GM19372 (cell line): ENCODE data around the gene EEF1A2.

Experiments used
- ATAC-seq: cut with Tn5 transposase; IDR thresholded peaks from one replicate; pipeline ENCODE4 v1.9.1; 2021; ENCODE audit warnings: mild to moderate bottlenecking, low read depth, moderate library complexity; ENCODE audit not compliant: unreplicated experiment

The EEF1A2 gene

GRCh38 chr20:63501818-63502670 is 3.2 kb upstream of the EEF1A2 start:
- ATAC-seq, result no peak

- no peak for ATAC-seq
These were observed 2.3 kb upstream of the EEF1A2 start for GRCh38 chr20:63500902-63501817.

- ATAC-seq, result no peak
These were observed 1.4 kb upstream of the EEF1A2 start for GRCh38 chr20:63500151-63500901.

- ATAC-seq, result no peak
These were observed 571 bp upstream of the EEF1A2 start for GRCh38 chr20:63499338-63499969.

- no peak for ATAC-seq
These were observed 642 bp downstream of the EEF1A2 start for GRCh38 chr20:63497946-63498935.

GRCh38 chr20:63497138-63497945 is 1.5 kb downstream of the EEF1A2 start:
- ATAC-seq, result no peak

GRCh38 chr20:63496596-63497120 is 2.2 kb downstream of the EEF1A2 start:
- ATAC-seq, result no peak

GRCh38 chr20:63495741-63496595 is 2.9 kb downstream of the EEF1A2 start:
- ATAC-seq, result no peak

- no peak for ATAC-seq
These were observed 3.6 kb downstream of the EEF1A2 start for GRCh38 chr20:63495167-63495720.

- ATAC-seq, result no peak
These were observed 4.3 kb downstream of the EEF1A2 start for GRCh38 chr20:63494420-63495166.

- ATAC-seq, result no peak
These were observed 4.8 kb downstream of the EEF1A2 start for GRCh38 chr20:63494084-63494419.

- no peak for ATAC-seq
These were observed 5.3 kb downstream of the EEF1A2 start for GRCh38 chr20:63493563-63494020.

- ATAC-seq, result no peak
These were observed 5.9 kb downstream of the EEF1A2 start for GRCh38 chr20:63492982-63493381.

GRCh38 chr20:63492518-63492917 is 6.4 kb downstream of the EEF1A2 start:
- no peak for ATAC-seq

- no peak for ATAC-seq
These were observed 7.2 kb downstream of the EEF1A2 start for GRCh38 chr20:63491635-63492230.

- no peak for ATAC-seq
These were observed 7.8 kb downstream of the EEF1A2 start for GRCh38 chr20:63491078-63491477.
